Measurements from ENCODE around the gene GFRA1. TPM values are rescaled to one million over a fixed set of nuclear protein-coding genes. Genes with fewer than 3 reads are reported as not detected.

The GFRA1 gene
- polyA plus RNA-seq, 1 experiment = 6.8 TPM

- CTCF ChIA-PET = interaction anchor here (0.5 kb wide), 1 partner anchor 289 kb away, joined by 3 read pairs; no protein-coding TSS in a partner anchor
These were observed 193.7 kb downstream of the GFRA1 start for GRCh38 chr10:116079355-116079754.

GRCh38 chr10:116076621-116077020 lies 196.4 kb downstream of the GFRA1 start:
- no peak overlapping the region for H3K4me3 ChIP-seq (ENCODE audit: low read depth, low read length)
- no peaks in the 10 kb centered on the region for H3K9me3 ChIP-seq (ENCODE audit: control insufficient read depth, insufficient read depth, low read length)
- ChIA-PET POLR2A (no interaction called here), CTCF (no interaction called here)
- DNase-seq (ENCODE audit: low read depth, low spot score) = no peak
- no peak for TF ChIP-seq CTCF (IDR thresholded peaks at IDR 0.05; ENCODE audit: low read depth, low read length)
- no peaks in the 10 kb centered on the region for H3K27me3 ChIP-seq (ENCODE audit: control insufficient read depth, insufficient read depth, low read length)
- no peak overlapping the region for H3K27ac ChIP-seq (ENCODE audit: low read depth, low read length)

More at GRCh38 chr10:116079355-116079754, 193.7 kb downstream of the GFRA1 start:
- no peaks in the 10 kb centered on the region for H3K9me3 ChIP-seq (ENCODE audit: control insufficient read depth, insufficient read depth, low read length)
- no peak for TF ChIP-seq CTCF (IDR thresholded peaks at IDR 0.05; ENCODE audit: low read depth, low read length)
- H3K27me3 ChIP-seq (ENCODE audit: control insufficient read depth, insufficient read depth, low read length) = no peaks in the 10 kb centered on the region
- H3K27ac ChIP-seq (ENCODE audit: low read depth, low read length) = no peak overlapping the region
- POLR2A ChIA-PET = no interaction called here
- DNase-seq (ENCODE audit: low read depth, low spot score) = no peak
- no peak overlapping the region for H3K4me3 ChIP-seq (ENCODE audit: low read depth, low read length)

- DNase-seq (ENCODE audit: low read depth, low spot score) = no peak
- no peak overlapping the region for H3K4me3 ChIP-seq (ENCODE audit: low read depth, low read length)
- H3K27ac ChIP-seq (ENCODE audit: low read depth, low read length) = no peak overlapping the region
- POLR2A ChIA-PET = no interaction called here
- TF ChIP-seq CTCF (IDR thresholded peaks at IDR 0.05; ENCODE audit: low read depth, low read length) = no peak
- CTCF ChIA-PET = no interaction called here
- H3K27me3 ChIP-seq (ENCODE audit: control insufficient read depth, insufficient read depth, low read length) = no peaks in the 10 kb centered on the region
- H3K9me3 ChIP-seq (ENCODE audit: control insufficient read depth, insufficient read depth, low read length) = no peaks in the 10 kb centered on the region
These were observed 199.5 kb downstream of the GFRA1 start for GRCh38 chr10:116073510-116073909.

- no peak for TF ChIP-seq CTCF (IDR thresholded peaks at IDR 0.05; ENCODE audit: low read depth, low read length)
- ChIA-PET POLR2A (no interaction called here), CTCF (no interaction called here)
- H3K27me3 ChIP-seq (ENCODE audit: control insufficient read depth, insufficient read depth, low read length) = no peaks in the 10 kb centered on the region
- H3K27ac ChIP-seq (ENCODE audit: low read depth, low read length) = no peak overlapping the region
- H3K4me3 ChIP-seq (ENCODE audit: low read depth, low read length) = no peak overlapping the region
- no peak for DNase-seq (ENCODE audit: low read depth, low spot score)
- no peaks in the 10 kb centered on the region for H3K9me3 ChIP-seq (ENCODE audit: control insufficient read depth, insufficient read depth, low read length)
These were observed 200.0 kb downstream of the GFRA1 start for GRCh38 chr10:116073001-116073400.

- Histone ChIP-seq H3K27ac (ENCODE audit: low read depth, low read length) (no peak overlapping the region), H3K4me3 (ENCODE audit: low read depth, low read length) (no peak overlapping the region), H3K27me3 (ENCODE audit: control insufficient read depth, insufficient read depth, low read length) (no peaks in the 10 kb centered on the region), H3K9me3 (ENCODE audit: control insufficient read depth, insufficient read depth, low read length) (no peaks in the 10 kb centered on the region)
- POLR2A ChIA-PET = no interaction called here
- DNase-seq (ENCODE audit: low read depth, low spot score) = no peak
- CTCF ChIA-PET = no interaction called here
- no peak for TF ChIP-seq CTCF (IDR thresholded peaks at IDR 0.05; ENCODE audit: low read depth, low read length)
These were observed 201.4 kb downstream of the GFRA1 start for GRCh38 chr10:116071453-116072148.
